Measurements from ENCODE around the gene MYT1.

MYT1 gene

GRCh38 chr20:64179805-64180204 is 15.6 kb downstream of the MYT1 start:
- DNase-seq (ENCODE audit: low read depth), result no peak
- H3K4me3 ChIP-seq (ENCODE audit: control insufficient read depth, low read depth, low read length), result no peak overlapping the region
- TF ChIP-seq, protein P1, sequence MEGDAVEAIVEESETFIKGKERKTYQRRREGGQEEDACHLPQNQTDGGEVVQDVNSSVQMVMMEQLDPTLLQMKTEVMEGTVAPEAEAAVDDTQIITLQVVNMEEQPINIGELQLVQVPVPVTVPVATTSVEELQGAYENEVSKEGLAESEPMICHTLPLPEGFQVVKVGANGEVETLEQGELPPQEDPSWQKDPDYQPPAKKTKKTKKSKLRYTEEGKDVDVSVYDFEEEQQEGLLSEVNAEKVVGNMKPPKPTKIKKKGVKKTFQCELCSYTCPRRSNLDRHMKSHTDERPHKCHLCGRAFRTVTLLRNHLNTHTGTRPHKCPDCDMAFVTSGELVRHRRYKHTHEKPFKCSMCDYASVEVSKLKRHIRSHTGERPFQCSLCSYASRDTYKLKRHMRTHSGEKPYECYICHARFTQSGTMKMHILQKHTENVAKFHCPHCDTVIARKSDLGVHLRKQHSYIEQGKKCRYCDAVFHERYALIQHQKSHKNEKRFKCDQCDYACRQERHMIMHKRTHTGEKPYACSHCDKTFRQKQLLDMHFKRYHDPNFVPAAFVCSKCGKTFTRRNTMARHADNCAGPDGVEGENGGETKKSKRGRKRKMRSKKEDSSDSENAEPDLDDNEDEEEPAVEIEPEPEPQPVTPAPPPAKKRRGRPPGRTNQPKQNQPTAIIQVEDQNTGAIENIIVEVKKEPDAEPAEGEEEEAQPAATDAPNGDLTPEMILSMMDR (conservative IDR thresholded peaks at IDR 0.05; ENCODE audit: control insufficient read depth, insufficient read depth, low read depth, low read length), result no peak

- DNase-seq (ENCODE audit: low read depth), result no peak
Observed at GRCh38 chr20:64180673-64181072, 16.4 kb downstream of the MYT1 start.

GRCh38 chr20:64181391-64181790 is 17.1 kb downstream of the MYT1 start:
- TF ChIP-seq, protein P1 (conservative IDR thresholded peaks at IDR 0.05; ENCODE audit: control insufficient read depth, insufficient read depth, low read depth, low read length), result no peak

More at GRCh38 chr20:64180673-64181072, 16.4 kb downstream of the MYT1 start:
- TF ChIP-seq, protein P1 (conservative IDR thresholded peaks at IDR 0.05; ENCODE audit: control insufficient read depth, insufficient read depth, low read depth, low read length), result no peak
- no peak overlapping the region for H3K4me3 ChIP-seq (ENCODE audit: control insufficient read depth, low read depth, low read length)

GRCh38 chr20:64182146-64182865 is 18.1 kb downstream of the MYT1 start:
- H3K4me3 ChIP-seq (ENCODE audit: control insufficient read depth, low read depth, low read length), result no peak overlapping the region
- no peak for DNase-seq (ENCODE audit: low read depth)
- TF ChIP-seq, protein P1 (conservative IDR thresholded peaks at IDR 0.05; ENCODE audit: control insufficient read depth, insufficient read depth, low read depth, low read length), result no peak

More at GRCh38 chr20:64181391-64181790, 17.1 kb downstream of the MYT1 start:
- no peak for DNase-seq (ENCODE audit: low read depth)
- no peak overlapping the region for H3K4me3 ChIP-seq (ENCODE audit: control insufficient read depth, low read depth, low read length)

GRCh38 chr20:64183313-64183712 is 19.1 kb downstream of the MYT1 start:
- DNase-seq (ENCODE audit: low read depth), result no peak
- TF ChIP-seq, protein P1 (conservative IDR thresholded peaks at IDR 0.05; ENCODE audit: control insufficient read depth, insufficient read depth, low read depth, low read length), result no peak
- H3K4me3 ChIP-seq (ENCODE audit: control insufficient read depth, low read depth, low read length), result no peak overlapping the region

DNA sequence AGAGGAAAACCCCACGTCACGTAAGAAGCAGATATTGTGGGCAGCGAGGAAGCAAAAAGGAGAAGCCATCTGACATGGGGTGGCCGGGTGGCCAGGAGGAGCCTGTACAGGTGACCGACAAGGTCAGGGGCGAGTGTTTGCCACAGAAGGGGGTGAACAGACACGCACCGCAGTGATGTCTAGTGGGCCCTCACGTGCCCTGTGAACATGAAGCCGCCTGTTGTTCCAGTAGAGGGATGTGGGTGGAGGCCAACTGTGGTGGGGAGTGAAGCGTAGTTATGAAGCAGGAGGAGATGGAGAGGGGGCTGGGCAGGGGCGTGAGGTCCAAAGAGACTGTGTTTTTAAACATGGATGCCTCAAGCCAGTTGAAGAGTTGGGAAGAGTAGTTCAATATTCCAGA is 20.5 kb downstream of the MYT1 start:
- no peak for DNase-seq (ENCODE audit: low read depth)
- H3K4me3 ChIP-seq (ENCODE audit: control insufficient read depth, low read depth, low read length), result no peak overlapping the region
- TF ChIP-seq, protein P1 (conservative IDR thresholded peaks at IDR 0.05; ENCODE audit: control insufficient read depth, insufficient read depth, low read depth, low read length), result no peak

Measured in fibroblast of mammary gland (primary cell).